Measurements from ENCODE around the gene ANKRD33B. TPM values are rescaled to one million over a fixed set of nuclear protein-coding genes. Genes with fewer than 3 reads are reported as not detected.
"Not testable (repeated sequence)": the region's sequence is repeated elsewhere in the genome, so short reads cannot be mapped to it uniquely, and the experiment has no call there.

Gene ANKRD33B
- total RNA-seq, 2 donors from 2014 or later, result 0.61 to 1.8 TPM

DNA sequence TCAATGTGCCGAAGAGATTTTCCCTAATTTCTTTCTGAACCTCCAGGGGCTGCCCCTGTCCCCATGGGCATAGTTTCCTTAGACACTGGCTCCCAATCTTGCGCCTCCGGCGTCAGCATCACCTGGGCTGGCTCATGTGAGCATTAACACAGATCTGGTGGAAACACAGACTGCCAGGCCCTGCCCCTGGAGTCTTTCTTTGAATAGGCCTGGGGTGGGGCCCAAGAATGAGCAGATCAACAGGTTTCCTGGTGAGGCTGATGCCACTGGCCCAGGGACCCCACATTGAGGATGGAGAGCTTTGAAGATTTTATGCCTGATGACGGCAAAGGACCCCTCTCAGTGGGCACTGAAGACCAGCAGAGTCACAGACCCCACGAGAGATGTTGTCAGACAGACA is 60.8 kb downstream of the ANKRD33B start:
- ATAC-seq (peak; percentile 7), DNase-seq (no peak)
- intact Hi-C loops (cut with DNase I, micrococcal nuclease), result loop anchor here (5.0 to 10.0 kb wide), 3 partner anchors 170 to 340 kb away; no protein-coding TSS in a partner anchor

GRCh38 chr5:10625700-10626472 is 62.0 kb downstream of the ANKRD33B start:
- no peak for DNase-seq
- intact Hi-C loops (cut with DNase I, micrococcal nuclease), result loop anchor here (5.0 to 10.0 kb wide), 3 partner anchors 171 to 341 kb away; no protein-coding TSS in a partner anchor
- ATAC-seq, result no peak

- DNase-seq, result no peak
- no peak for ATAC-seq
- intact Hi-C loops (cut with DNase I, micrococcal nuclease), result loop anchor here (5.0 to 10.0 kb wide), 3 partner anchors 172 to 342 kb away; no protein-coding TSS in a partner anchor
Observed at GRCh38 chr5:10626473-10627013, 62.7 kb downstream of the ANKRD33B start.

- ATAC-seq, result peak; percentile 3
- no peak for DNase-seq
Observed at GRCh38 chr5:10627160-10627701, 63.4 kb downstream of the ANKRD33B start.

DNA sequence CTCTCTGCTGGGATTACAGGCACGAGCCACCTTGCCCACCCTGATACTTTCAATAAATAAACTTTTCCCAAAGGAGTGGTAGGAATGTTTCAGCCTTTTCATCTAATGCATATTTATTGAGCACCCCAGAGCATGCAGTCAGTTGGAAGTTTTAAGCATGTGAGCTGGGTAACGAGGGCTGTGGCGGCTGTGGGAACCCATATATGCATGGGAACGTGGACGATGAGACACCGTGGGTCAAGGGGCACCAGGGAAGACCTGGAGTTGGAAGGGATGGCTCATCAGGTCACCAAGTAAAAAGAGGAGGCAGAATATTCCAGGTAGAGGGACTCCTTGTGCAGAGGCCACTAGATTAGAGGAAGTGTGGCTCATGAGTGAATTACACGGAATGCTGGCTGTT is 64.7 kb downstream of the ANKRD33B start:
- intact Hi-C loops (cut with DNase I, micrococcal nuclease), result loop anchor here (5.0 to 10.0 kb wide), 3 partner anchors 174 to 344 kb away; no protein-coding TSS in a partner anchor
- no peak for ATAC-seq
- DNase-seq, result no peak

More at GRCh38 chr5:10627160-10627701, 63.4 kb downstream of the ANKRD33B start:
- intact Hi-C loops (cut with DNase I, micrococcal nuclease), result loop anchor here (5.0 to 10.0 kb wide), 3 partner anchors 172 to 342 kb away; no protein-coding TSS in a partner anchor

DNA sequence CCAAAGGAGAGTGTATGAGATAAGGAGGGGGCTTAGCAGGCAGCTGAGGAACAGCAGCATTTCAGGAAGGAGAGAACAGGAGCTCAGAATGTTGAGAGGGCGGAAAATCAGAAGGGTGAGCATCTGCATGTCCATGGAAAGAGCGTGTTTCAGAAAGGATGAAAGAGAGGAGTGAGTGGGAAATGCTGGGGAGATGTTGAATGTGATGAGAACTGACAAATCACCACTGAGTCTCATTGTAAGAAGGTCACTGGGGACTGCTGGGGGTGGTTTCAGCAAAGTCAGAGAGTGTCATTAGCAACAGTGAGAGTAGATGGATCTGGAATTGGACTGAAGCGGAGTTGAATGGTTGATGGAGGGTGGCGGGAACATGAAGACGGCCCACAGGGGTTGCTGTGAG is 65.8 kb downstream of the ANKRD33B start:
- intact Hi-C loops (cut with DNase I, micrococcal nuclease), result loop anchor here (5.0 to 10.0 kb wide), 3 partner anchors 175 to 345 kb away; no protein-coding TSS in a partner anchor
- no peak for ATAC-seq
- no peak for DNase-seq

- ATAC-seq, result no peak
- intact Hi-C loops (cut with DNase I, micrococcal nuclease), result no loop called here
- DNase-seq, result no peak
Observed at GRCh38 chr5:10630126-10630525, 66.3 kb downstream of the ANKRD33B start.

GRCh38 chr5:10630744-10631143 is 66.9 kb downstream of the ANKRD33B start:
- ATAC-seq; intact Hi-C loops (cut with DNase I, micrococcal nuclease); DNase-seq: not testable (repeated sequence)

GRCh38 chr5:10631316-10631996 is 67.6 kb downstream of the ANKRD33B start:
- DNase-seq (no peak), ATAC-seq (no peak)
- intact Hi-C loops (cut with DNase I, micrococcal nuclease), result no loop called here

- intact Hi-C loops (cut with DNase I, micrococcal nuclease), result no loop called here
- DNase-seq, result peak; percentile 42 to 46
- ATAC-seq, result no peak
Observed at GRCh38 chr5:10632110-10632761, 68.4 kb downstream of the ANKRD33B start.

DNA sequence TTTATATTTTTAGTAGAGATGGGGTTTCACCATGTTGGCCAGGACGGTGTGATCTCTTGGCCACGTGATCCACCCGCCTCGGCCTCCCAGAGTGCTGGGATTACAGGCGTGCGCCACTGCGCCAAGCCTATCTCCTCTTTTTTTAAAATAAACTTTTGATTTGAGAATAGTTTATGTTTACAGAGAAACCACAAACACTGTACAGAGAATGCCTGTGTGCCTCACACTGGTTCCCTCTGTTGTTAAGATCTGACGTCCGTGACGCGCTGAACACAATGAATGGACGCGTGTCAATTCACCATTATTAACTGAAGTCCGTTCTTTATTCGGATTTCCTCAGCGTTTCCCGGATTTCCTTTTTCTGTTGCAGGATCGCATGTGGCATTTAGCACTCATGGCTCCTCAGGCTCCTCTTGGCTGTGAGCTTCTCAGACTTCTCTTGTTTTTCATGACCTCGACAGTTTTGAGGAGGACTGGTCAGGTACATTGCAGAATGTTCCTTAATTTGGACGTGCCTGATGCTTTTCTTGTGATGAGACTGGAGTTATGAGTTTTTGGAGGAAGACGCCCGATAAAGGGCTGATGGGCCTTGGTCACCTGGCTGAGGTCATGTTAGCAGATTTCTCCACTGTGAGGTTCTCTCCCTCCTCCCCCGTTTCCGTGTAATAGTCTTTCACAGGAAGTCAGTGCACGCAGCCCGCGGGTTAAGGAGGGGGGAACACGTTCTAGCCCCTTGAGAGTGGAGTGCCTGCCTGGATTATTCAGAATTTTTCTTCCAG is 69.6 kb downstream of the ANKRD33B start:
- no peak for DNase-seq
- intact Hi-C loops (cut with DNase I, micrococcal nuclease), result no loop called here
- no peak for ATAC-seq

DNA sequence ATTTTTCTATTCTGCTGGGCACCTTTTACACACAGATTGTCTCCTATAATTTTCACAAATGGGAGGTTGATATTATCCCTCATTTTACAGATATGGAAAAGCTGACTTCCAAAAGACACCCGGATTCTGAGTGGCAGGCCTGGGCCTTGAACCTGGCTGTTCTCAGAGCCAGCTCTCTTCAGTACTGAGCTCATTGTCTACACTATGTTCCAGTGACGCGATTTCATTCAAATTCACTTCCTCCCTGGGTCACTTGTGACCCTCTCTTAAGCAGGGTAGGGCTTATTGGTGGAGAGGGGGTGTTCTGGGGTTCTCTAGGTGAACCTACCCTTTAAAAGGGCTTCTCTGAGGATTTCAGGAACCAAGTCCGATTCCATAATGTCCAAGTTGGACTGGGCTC is 70.2 kb downstream of the ANKRD33B start:
- intact Hi-C loops (cut with DNase I, micrococcal nuclease), result no loop called here
- ATAC-seq (no peak), DNase-seq (no peak)

- no peak for ATAC-seq
- no peak for DNase-seq
- intact Hi-C loops (cut with DNase I, micrococcal nuclease), result no loop called here
Observed at GRCh38 chr5:10634562-10634961, 70.7 kb downstream of the ANKRD33B start.

GRCh38 chr5:10635257-10635866 is 71.5 kb downstream of the ANKRD33B start:
- ATAC-seq (peak; percentile 57), DNase-seq (no peak)
- intact Hi-C loops (cut with DNase I, micrococcal nuclease), result no loop called here

DNA sequence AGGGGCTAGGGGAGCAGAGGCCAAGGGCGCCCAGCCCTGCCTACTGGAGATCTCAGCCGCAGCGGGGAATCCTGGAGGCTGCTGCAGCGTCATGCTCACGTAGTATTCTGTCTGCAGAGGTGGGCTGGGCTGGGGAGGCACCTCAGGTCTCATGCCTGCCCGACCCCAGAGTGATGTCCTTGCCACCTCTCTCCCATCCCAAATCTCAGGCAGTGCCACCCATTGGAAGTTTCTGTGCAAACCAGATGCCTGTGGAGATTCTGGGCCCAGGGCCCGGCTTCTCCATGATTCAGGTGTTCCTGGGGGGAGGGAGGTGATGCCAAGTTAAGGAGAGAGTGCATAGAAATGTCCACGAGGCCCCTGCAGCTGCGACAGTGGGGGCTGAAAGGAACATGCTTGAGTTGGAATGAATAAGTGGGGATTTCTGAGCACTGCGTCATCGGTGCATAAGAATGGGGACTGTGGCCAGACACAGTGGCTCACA is 72.0 kb downstream of the ANKRD33B start:
- ATAC-seq (no peak), DNase-seq (no peak)
- intact Hi-C loops (cut with DNase I, micrococcal nuclease), result no loop called here

DNA sequence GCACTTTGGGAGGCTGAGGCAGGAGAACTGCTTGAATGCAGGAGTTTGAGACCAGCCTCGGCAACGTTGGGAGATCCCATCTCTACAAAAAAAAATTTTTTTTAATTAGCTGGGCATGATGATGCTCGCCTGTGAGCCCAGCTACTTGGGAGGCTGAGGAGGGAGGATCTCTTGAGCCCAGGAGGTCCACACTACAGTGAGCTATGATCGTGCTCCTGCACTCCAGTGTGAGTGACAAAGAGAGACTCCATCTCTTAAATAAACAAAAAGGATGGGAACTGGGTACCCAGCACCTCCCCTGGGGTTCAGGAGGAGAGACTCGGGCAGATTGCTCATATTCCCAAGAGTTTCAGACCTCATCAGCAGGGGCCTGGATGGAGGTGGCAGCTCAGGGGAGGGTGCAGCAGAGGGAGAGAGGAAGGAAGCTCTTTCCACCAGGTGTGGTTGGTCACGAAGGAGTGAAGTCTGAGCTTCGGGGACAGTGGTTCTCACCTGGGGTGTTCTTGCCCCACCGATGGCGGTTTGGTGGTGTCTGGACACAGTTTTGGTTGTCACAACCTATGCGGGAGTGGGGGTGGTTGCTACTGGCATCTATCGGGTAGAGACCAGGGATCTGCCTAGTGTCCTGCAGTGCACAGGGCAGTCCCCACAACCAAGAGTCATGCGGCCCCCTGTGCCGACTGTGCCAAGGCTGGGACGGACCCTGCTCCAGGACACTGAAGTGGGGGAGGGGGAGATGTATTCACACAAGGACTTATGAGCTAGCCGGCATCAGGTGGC is 72.7 kb downstream of the ANKRD33B start:
- no peak for ATAC-seq
- no peak for DNase-seq
- intact Hi-C loops (cut with DNase I, micrococcal nuclease), result no loop called here

DNA sequence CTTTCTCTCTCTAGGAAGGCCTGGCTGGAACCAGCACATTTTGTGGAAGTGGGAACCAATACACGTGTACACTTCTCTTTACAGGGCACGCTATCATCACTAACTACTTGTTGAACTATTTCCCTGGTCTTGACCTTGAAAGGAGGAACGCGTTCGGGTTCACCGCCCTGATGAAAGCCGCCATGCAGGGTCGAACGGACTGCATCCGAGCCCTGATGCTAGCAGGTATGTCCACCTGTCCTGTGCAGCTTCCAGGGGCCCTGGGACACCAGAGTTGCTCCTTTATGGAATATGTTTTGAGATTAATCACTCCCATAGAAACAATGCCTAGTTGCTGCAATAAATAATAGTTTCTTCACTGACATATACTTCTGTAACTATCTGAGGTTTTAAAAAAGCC is 74.1 kb downstream of the ANKRD33B start:
- no peak for DNase-seq
- intact Hi-C loops (cut with DNase I, micrococcal nuclease), result no loop called here
- ATAC-seq, result no peak
